ENCODE data around the gene LCE3A.
A peak's percentile ranks its signal among the peaks of the same experiment; 100 is the strongest.

- TF ChIP-seq CTCF (IDR thresholded peaks at IDR 0.05) = peak in 1 of 2 donors; percentile 56
- no peak for TF ChIP-seq POLR2A (IDR thresholded peaks at IDR 0.05)
- no peak for TF ChIP-seq POLR2AphosphoS5 (IDR thresholded peaks at IDR 0.05)
Observed at GRCh38 chr1:152654110-152654509, 31.2 kb upstream of the LCE3A start.
